K562 (cell line): ENCODE measurements around the gene SPOCK2. TPM values are rescaled to one million over a fixed set of nuclear protein-coding genes. Genes with fewer than 3 reads are reported as not detected.

Source experiments
- ATAC-seq: fragments of 200-7000 bp; cut with Tn5 transposase; 3 replicates; pipeline ENCODE4 v1.9.1; 2020; ENCODE audit warnings: moderate library complexity
- BruUV-seq: library from RNA; stranded (reverse); fragments of 400-500 nt; replicated peaks from 2 replicates; lab custom pipeline; 2021; lab: Mats Ljungman, UMichigan
- CTCF ChIA-PET: fragments of 300-600 bp; formaldehyde crosslinking; extraction: SDS; loops from one replicate; lab custom pipeline; 2021; ENCODE audit warnings: low intra/inter-chr PET ratio; lab: Yijun Ruan, JAX
- POLR2A ChIA-PET: fragments of 300-600, 350-650 bp; sonication (Branson Sonifier 250); formaldehyde crosslinking; extraction: SDS; loops from one replicate; lab custom pipeline; 2021; ENCODE audit warnings: antibody characterized with exemption, inconsistent platforms; lab: Yijun Ruan, JAX
- DNase-seq, 4 experiments: peaks; one replicate each; pipeline versions ENCODE4 v3.0.0 to v3.0.0-alpha.2; 2011 to 2018; ENCODE audit warnings: low spot score in 3 of 4, mixed read lengths in 3 of 4; ENCODE audit errors: extremely low read depth in 1 of 4
- FAIRE-seq: peaks from 2 replicates; lab custom pipeline; 2011; peaks lifted over from hg19 to GRCh38; lab: Jason Lieb, UNC
- H2AFZ ChIP-seq: 2 replicates; pipeline ENCODE4 v1.6.0; 2011; ENCODE audit warnings: low read depth, low read length, control low read depth, inconsistent platforms
- H3K27ac ChIP-seq: fragments of 200-600 bp; 3 replicates; pipeline ENCODE4 v1.8.0; 2011; ENCODE audit warnings: low read depth, mild to moderate bottlenecking, control low read depth, inconsistent platforms, low read length, moderate library complexity, mixed read lengths; ENCODE audit errors: extremely low read depth
- H3K27me3 ChIP-seq, 2 experiments: fragments of 300-600 bp in 1 of 2; 2 replicates in 1 of 2; 3 replicates in 1 of 2; pipeline versions ENCODE4 v1.6.0 to v1.8.0; 2011; ENCODE audit warnings: inconsistent platforms in 2 of 2, low read length in 2 of 2, mild to moderate bottlenecking in 1 of 2, mixed read lengths in 1 of 2, moderate library complexity in 1 of 2; ENCODE audit not compliant: control insufficient read depth in 2 of 2, insufficient read depth in 2 of 2
- H3K36me3 ChIP-seq: fragments of 300-600 bp; 3 replicates; pipeline ENCODE4 v1.8.0; 2011; ENCODE audit warnings: mild to moderate bottlenecking, low read length, inconsistent platforms; ENCODE audit not compliant: control insufficient read depth, insufficient read depth
- H3K4me1 ChIP-seq, 2 experiments: fragments of 200-600 bp in 1 of 2; replicated peaks in 1 of 2; 2 replicates in 1 of 2; 3 replicates in 1 of 2; pipeline versions ENCODE4 v1.5.1 to v1.8.0; 2011; ENCODE audit warnings: inconsistent platforms in 2 of 2, low read length in 2 of 2, mild to moderate bottlenecking in 1 of 2, mixed read lengths in 1 of 2, moderate library complexity in 1 of 2; ENCODE audit not compliant: control insufficient read depth in 2 of 2, insufficient read depth in 2 of 2
- H3K4me2 ChIP-seq: 2 replicates; pipeline ENCODE4 v1.6.1; 2011; ENCODE audit warnings: low read length, control low read depth, inconsistent platforms, mixed read lengths; ENCODE audit not compliant: insufficient read depth
- H3K4me3 ChIP-seq: fragments of 200-600 bp; sonication (generic), shearing (Covaris generic); 2 replicates; pipeline ENCODE4 v1.5.1; 2016; ENCODE audit warnings: control low read depth, inconsistent platforms
- H3K79me2 ChIP-seq: fragments of 200-600 bp; 3 replicates; pipeline ENCODE4 v1.8.0; 2011; ENCODE audit warnings: low read length, inconsistent platforms; ENCODE audit not compliant: control insufficient read depth, insufficient read depth
- H3K9ac ChIP-seq, 2 experiments: 2 replicates each; pipeline versions ENCODE4 v1.6.0 to v1.6.1; 2011; ENCODE audit warnings: low read depth in 2 of 2, low read length in 2 of 2, control low read depth in 1 of 2, inconsistent platforms in 1 of 2, mild to moderate bottlenecking in 1 of 2, mixed read lengths in 1 of 2; ENCODE audit not compliant: insufficient read depth in 1 of 2
- H3K9me1 ChIP-seq: one replicate; pipeline ENCODE4 v1.6.0; 2011; ENCODE audit warnings: inconsistent platforms, mild to moderate bottlenecking, low read length, moderate library complexity; ENCODE audit not compliant: control insufficient read depth, insufficient read depth
- H3K9me3 ChIP-seq: replicated peaks from 2 replicates; pipeline ENCODE4 v1.5.1; 2011; ENCODE audit warnings: low read depth, low read length, inconsistent platforms; ENCODE audit not compliant: control insufficient read depth, insufficient read depth
- H4K20me1 ChIP-seq: replicated peaks from 2 replicates; pipeline ENCODE4 v1.6.1; 2011; ENCODE audit warnings: low read length, inconsistent platforms, mixed read lengths; ENCODE audit not compliant: control insufficient read depth, insufficient read depth
- BACH1 ChIP-seq: fragments of 200-800 bp; sonication (Bioruptor generic); IDR thresholded peaks from 2 replicates; pipeline ENCODE4 v1.6.1; 2016; ENCODE audit warnings: missing genetic modification characterization, missing compliant biosample characterization
- EP400 ChIP-seq: fragments of 450-650 bp; IDR thresholded peaks from 2 replicates; pipeline ENCODE4 v1.6.1; 2017; ENCODE audit warnings: antibody characterized with exemption, mild to moderate bottlenecking, moderate library complexity
- MYC ChIP-seq, 2 experiments: fragments of 250-450 bp in 1 of 2; sonication (Bioruptor Pico) in 1 of 2; IDR thresholded peaks; 2 replicates each; pipeline versions ENCODE4 v1.5.1 to v1.6.1; 2012 to 2021; ENCODE audit warnings: low read depth in 2 of 2, borderline replicate concordance in 1 of 2, improper control_type of control experiment in 1 of 2, low read length in 1 of 2, mild to moderate bottlenecking in 1 of 2, moderate library complexity in 1 of 2
- SMC3 ChIP-seq: conservative IDR thresholded peaks from 2 replicates; pipeline ENCODE4 v1.6.1; 2011; ENCODE audit warnings: low read depth, low read length, improper control_type of control experiment; ENCODE audit not compliant: insufficient read depth
- TCFL5 ChIP-seq: fragments of 250-450 bp; sonication (Bioruptor Pico); conservative IDR thresholded peaks from 2 replicates; pipeline ENCODE4 v1.6.1; 2021; ENCODE audit warnings: mild to moderate bottlenecking, moderate library complexity, matching md5 sums
- ZEB2 ChIP-seq: fragments of 450-650 bp; IDR thresholded peaks from 2 replicates; pipeline ENCODE4 v1.6.1; 2016
- WGBS: fragments of 100-300 bp; shearing (Covaris generic); methylation state at CpG from one replicate; pipeline ENCODE4 v1.1.6; 2016; ENCODE audit warnings: low coverage, mixed read lengths; ENCODE audit not compliant: insufficient coverage; ENCODE audit errors: missing lambda C conversion rate; 5-methylcytosine and 5-hydroxymethylcytosine counted together
- in situ Hi-C: fragments of 300-500 bp; cut with MboI; formaldehyde crosslinking; loops from 4 replicates; pipeline ENCODE4 v1.15.0; 2018; ENCODE audit warnings: inconsistent platforms, mixed read lengths
- intact Hi-C: fragments of 100-400 bp; cut with micrococcal nuclease; formaldehyde crosslinking; loops from 2 replicates; pipeline ENCODE4 v1.14.2; 2022
- polyA plus RNA-seq, 8 experiments: library from polyadenylated mRNA; depleted of rRNA in 4 of 8; stranded (reverse) in 5 of 8; unstranded in 3 of 8; fragments of >200 nt; fragmentation: Nextera tagmentation in 2 of 8; fragmentation: Illumina TruSeq in 1 of 8; extraction: Ambion mirVana in 2 of 8; extraction: Trizol in 1 of 8; gene quantifications; 2 replicates each; pipeline versions ENCODE4 v1.2.1 to v1.2.3, GENCODE V29; 2011 to 2014; ENCODE audit warnings: inconsistent platforms in 1 of 8, missing spikeins in 1 of 8
- total RNA-seq, 7 experiments: library from RNA; depleted of rRNA in 6 of 7; stranded (reverse); fragments of >200 nt in 6 of 7; fragmentation: Illumina TruSeq in 2 of 7; extraction: Trizol in 2 of 7; gene quantifications; 2 replicates each; pipeline versions ENCODE4 v1.2.1 to v1.2.3, GENCODE V29; 2011 to 2021; ENCODE audit warnings: low replicate concordance in 1 of 7
- TF ChIP-seq, protein P1 (sequence below): fragments of 250-450 bp; sonication (Bioruptor Pico); IDR thresholded peaks from 2 replicates; pipeline ENCODE4 v1.5.0; 2021; ENCODE audit warnings: mild to moderate bottlenecking, moderate library complexity
- TF ChIP-seq, protein P2 (sequence below): fragments of 200-800 bp; sonication (Bioruptor generic); IDR thresholded peaks from 2 replicates; pipeline ENCODE4 v1.6.1; 2016; ENCODE audit warnings: missing genetic modification characterization, missing compliant biosample characterization
- TF ChIP-seq, protein P3 (sequence below): IDR thresholded peaks from 2 replicates; pipeline ENCODE4 v1.6.1; 2012; ENCODE audit warnings: low read depth, low read length, improper control_type of control experiment, borderline replicate concordance

The SPOCK2 gene
- total and polyA plus RNA-seq, 9 of the 15 experiments (the other 6 are each of a cell fraction or from before 2014, with no cell fraction given): 0.04 to 0.86 (median 0.11) TPM; not detected in 2

DNA sequence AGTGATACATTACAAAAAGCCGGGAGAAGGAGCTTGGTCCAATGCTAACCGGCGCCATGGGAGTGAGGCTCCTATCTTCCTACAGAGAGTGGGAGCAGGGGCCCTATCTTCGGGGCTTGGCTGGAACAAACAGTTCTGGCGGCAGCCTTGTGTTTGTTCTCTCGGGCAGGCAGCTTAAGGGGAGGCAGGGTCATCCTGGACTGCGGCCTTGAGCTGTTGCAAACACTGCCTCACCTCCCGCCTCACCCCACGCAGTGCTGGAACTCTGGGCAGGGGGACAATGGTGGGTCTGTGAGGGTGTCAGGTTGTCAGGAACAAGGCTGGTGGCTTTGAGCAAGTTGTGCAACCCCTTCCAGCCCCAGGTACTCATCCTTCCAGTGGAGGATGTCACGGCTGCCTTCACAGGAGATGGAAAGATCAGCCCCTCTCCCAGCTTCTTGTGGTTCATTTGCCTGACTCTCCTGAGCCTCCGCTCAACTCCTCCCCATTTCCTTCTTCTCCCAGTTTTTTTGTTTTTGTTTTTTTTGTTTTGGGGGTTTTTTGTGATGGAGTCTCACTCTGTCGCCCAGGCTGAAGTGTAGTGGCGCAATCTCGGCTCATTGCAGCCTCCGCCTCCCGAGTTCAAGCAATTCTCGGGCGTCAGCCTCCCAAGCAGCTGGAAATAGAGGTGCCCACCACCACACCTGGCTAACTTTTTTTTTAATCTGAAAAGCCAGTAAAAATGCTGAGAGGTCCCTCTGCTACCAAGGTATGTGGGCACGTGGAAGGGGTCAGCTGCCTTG is 57.4 kb downstream of the SPOCK2 start:
- FAIRE-seq (no peak), DNase-seq (no peak), ATAC-seq (peak; percentile 41)
- H3K27me3 ChIP-seq: peaks cover 32 to 61% of the 10 kb centered on the region in 2 experiments
- in situ Hi-C loops: no loop called here
- H3K4me3 ChIP-seq: no peak overlapping the region
- ChIA-PET POLR2A (interaction anchor here (0.8 to 1.9 kb wide), 6 partner anchors 9 to 291 kb away, joined by 4 to 10 read pairs (median 5); no protein-coding TSS in a partner anchor), CTCF (no interaction called here)
- no peak overlapping the region for H3K4me2 ChIP-seq
- H3K9ac ChIP-seq: no peak overlapping the region
- H3K27ac ChIP-seq: no peak overlapping the region
- no peaks in the 10 kb centered on the region for H3K9me1 ChIP-seq
- no peaks in the 10 kb centered on the region for H3K79me2 ChIP-seq
- 20% methylated on average over 18 of the region's 19 CpGs for WGBS
- no peak overlapping the region for H2AFZ ChIP-seq
- no peaks in the 10 kb centered on the region for H3K9me3 ChIP-seq
- no TSS peak for BruUV-seq
- intact Hi-C loops: no loop called here
- H3K36me3 ChIP-seq: no peaks in the 10 kb centered on the region
- peaks cover 4 to 6% of the 10 kb centered on the region in 2 experiments; a peak in 3 of 5 replicates for H3K4me1 ChIP-seq
- no peaks in the 10 kb centered on the region for H4K20me1 ChIP-seq
- TF ChIP-seq BACH1 (tag) (no peak), ZEB2 (peak; percentile 16; the same call in 1 of the 2 replicates), SMC3 (0 out of 2 replicates have a peak, but pooled peaks have one; percentile 2), TCFL5 (no peak), MYC (IDR thresholded peaks at IDR 0.05; ENCODE audit: low read depth, low read length) (no peak), MYC (CRISPR knock-in tag; IDR thresholded peaks at IDR 0.05; ENCODE audit: borderline replicate concordance, low read depth) (no peak), EP400 (no peak)
- TF ChIP-seq, protein P1, sequence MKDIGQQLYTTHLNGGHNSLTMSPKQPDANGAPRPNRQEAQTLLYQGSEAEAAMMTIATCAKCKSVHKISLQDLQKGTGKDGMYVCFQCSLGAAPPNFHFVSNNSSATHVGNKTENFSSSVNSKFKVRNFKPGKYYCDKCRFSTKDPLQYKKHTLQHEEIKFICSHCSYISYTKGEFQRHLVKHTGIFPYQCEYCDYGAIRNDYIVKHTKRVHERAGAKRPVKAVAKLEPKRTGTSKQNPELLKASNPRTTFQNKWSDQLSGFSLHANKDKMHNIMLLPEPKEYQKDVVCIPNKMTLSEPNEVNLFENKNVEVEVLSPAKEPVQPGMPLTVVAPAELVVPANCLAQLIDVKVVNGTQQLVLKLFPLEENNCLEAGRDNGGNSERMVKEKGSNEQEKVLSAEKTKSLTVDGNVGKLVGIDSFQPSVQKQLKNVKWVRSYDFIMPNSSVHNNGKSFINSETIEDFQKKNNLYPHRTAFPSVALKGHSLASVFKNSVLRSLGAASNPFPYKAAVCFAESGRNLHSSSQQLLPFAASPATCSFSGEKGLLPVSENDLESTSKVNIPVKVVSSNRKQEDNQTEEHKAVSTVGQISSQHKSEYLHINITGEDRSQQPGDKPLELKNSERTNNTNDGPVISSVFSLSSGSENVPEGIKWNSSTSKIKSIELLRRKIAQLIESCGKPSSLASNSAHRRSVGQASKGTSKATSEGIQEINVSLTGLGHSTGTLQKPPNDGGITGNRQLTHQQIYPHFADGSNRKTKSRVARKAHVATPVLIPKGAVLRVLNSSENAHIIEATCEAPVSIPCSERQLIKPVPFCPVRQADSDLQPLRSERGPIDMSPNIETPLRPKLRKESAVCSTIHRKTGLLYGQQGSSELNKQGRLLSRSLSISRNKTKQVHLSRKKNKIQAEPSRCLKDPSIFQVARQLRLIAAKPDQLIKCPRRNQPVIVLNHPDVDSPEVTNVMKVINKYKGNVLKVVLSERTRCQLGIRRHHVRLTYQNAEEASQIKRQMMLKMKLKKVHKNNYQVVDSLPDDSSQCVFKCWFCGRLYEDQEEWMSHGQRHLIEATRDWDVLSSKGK: no peak
- TF ChIP-seq, protein P2, sequence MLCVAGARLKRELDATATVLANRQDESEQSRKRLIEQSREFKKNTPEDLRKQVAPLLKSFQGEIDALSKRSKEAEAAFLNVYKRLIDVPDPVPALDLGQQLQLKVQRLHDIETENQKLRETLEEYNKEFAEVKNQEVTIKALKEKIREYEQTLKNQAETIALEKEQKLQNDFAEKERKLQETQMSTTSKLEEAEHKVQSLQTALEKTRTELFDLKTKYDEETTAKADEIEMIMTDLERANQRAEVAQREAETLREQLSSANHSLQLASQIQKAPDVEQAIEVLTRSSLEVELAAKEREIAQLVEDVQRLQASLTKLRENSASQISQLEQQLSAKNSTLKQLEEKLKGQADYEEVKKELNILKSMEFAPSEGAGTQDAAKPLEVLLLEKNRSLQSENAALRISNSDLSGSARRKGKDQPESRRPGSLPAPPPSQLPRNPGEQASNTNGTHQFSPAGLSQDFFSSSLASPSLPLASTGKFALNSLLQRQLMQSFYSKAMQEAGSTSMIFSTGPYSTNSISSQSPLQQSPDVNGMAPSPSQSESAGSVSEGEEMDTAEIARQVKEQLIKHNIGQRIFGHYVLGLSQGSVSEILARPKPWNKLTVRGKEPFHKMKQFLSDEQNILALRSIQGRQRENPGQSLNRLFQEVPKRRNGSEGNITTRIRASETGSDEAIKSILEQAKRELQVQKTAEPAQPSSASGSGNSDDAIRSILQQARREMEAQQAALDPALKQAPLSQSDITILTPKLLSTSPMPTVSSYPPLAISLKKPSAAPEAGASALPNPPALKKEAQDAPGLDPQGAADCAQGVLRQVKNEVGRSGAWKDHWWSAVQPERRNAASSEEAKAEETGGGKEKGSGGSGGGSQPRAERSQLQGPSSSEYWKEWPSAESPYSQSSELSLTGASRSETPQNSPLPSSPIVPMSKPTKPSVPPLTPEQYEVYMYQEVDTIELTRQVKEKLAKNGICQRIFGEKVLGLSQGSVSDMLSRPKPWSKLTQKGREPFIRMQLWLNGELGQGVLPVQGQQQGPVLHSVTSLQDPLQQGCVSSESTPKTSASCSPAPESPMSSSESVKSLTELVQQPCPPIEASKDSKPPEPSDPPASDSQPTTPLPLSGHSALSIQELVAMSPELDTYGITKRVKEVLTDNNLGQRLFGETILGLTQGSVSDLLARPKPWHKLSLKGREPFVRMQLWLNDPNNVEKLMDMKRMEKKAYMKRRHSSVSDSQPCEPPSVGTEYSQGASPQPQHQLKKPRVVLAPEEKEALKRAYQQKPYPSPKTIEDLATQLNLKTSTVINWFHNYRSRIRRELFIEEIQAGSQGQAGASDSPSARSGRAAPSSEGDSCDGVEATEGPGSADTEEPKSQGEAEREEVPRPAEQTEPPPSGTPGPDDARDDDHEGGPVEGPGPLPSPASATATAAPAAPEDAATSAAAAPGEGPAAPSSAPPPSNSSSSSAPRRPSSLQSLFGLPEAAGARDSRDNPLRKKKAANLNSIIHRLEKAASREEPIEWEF (CRISPR knock-in tag): no peak
- TF ChIP-seq, protein P3, sequence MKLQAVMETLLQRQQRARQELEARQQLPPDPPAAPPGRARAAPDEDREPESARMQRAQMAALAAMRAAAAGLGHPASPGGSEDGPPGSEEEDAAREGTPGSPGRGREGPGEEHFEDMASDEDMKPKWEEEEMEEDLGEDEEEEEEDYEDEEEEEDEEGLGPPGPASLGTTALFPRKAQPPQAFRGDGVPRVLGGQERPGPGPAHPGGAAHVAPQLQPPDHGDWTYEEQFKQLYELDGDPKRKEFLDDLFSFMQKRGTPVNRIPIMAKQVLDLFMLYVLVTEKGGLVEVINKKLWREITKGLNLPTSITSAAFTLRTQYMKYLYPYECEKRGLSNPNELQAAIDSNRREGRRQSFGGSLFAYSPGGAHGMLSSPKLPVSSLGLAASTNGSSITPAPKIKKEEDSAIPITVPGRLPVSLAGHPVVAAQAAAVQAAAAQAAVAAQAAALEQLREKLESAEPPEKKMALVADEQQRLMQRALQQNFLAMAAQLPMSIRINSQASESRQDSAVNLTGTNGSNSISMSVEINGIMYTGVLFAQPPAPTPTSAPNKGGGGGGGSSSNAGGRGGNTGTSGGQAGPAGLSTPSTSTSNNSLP: no peak
